GM19463 (cell line): ENCODE data around the gene PSD2.

ENCODE experiments used
- ATAC-seq: cut with Tn5 transposase; IDR thresholded peaks from one replicate; pipeline ENCODE4 v1.9.1; 2021; ENCODE audit warnings: mild to moderate bottlenecking, moderate library complexity; ENCODE audit not compliant: unreplicated experiment

Gene PSD2

DNA sequence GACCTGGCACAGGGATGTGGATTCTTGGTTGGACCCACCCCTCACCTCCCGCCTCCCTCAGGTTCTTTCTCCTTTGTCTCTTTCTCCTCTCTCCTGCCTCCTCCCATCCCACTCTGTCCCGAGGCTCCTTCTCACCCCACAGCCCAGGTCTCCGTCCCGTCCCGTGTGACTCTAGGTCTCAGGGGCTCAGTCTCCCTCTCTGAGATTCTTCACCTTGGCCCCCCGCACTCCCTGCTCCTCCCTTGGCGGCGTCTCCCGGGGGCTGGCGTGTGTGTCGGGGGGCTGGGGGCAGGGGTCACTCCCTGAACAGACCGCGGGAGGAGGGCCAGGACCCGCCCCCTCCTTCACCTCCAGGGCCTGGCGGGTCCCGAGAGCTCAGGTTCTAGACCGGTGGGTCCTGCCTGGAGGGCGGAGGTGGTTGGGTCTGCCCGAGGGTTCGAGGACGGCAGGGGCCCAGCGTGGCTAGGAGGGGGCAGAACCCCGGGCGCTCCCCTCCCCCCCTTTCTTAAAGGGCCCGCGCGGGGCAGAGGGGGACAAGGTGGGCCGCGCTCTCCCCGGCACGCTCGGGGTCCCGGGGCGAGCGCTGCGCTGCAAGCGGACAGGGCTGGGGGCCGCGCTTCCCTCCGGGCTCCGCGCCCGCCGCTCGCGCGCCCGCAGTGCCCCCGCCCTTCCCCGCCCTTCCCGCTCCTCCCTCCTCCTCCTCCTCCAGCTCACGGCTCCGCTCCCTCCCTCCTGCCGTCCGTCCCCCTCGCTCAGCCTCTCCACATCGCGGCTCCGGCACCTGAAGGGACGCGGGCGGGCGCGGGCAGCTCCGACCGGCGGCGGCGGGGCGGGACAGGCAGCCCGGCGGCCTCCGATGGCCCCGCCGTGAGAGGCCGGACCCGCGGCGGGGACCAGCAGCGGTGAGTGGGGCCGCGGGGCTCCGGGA, at the start of gene PSD2:
Gene PSD2, plus strand, starts transcription at position 735 of the 928 bp plus-strand sequence. CDS start 13,633 bp downstream, outside the sequence.
- ATAC-seq: no peak

DNA sequence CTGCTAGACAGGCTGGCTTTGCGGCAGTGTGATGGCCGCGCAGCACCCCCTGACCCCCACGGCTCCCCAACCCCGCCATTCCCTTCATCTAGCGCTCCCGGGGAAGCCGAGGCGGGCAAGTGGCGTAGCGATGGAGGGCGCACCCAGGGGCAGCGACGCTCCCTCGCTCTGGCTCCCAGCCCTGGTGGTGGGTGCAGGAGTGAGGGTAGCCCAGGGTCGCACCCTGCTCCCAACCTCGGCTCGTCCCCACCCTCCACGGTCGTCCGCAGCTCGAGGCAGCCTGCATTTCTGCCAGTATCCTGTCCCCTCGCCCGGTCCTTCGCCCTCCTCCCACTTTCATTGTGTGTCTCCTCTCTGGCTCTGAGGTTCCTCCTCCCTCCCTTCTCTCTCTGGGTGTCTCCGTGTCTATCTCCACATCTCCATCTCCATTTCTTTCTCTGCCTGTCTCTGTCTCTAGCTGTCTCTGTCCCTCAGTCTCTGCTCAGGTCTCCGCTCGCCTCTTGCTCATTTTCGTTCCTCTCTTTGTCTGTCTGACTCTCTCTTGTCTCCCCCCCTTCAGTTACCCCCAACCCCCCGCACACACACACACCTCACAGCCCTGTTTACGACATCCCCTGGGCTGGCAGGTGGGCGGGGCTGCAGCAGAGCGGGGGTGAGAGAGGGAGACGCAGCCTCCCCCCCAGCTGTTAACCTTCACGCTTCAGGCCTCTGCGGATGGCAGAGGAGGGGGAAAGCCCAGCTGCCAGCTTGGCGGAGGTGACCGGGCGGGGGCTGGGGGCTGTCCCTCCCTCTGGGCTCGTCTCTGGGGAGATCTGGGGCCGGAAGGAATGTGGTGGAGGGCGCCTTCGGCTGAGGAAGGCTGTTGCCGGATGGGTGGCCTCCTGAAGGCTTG, 48.7 kb upstream of the PSD2 start:
- ATAC-seq: peak; percentile 47

DNA sequence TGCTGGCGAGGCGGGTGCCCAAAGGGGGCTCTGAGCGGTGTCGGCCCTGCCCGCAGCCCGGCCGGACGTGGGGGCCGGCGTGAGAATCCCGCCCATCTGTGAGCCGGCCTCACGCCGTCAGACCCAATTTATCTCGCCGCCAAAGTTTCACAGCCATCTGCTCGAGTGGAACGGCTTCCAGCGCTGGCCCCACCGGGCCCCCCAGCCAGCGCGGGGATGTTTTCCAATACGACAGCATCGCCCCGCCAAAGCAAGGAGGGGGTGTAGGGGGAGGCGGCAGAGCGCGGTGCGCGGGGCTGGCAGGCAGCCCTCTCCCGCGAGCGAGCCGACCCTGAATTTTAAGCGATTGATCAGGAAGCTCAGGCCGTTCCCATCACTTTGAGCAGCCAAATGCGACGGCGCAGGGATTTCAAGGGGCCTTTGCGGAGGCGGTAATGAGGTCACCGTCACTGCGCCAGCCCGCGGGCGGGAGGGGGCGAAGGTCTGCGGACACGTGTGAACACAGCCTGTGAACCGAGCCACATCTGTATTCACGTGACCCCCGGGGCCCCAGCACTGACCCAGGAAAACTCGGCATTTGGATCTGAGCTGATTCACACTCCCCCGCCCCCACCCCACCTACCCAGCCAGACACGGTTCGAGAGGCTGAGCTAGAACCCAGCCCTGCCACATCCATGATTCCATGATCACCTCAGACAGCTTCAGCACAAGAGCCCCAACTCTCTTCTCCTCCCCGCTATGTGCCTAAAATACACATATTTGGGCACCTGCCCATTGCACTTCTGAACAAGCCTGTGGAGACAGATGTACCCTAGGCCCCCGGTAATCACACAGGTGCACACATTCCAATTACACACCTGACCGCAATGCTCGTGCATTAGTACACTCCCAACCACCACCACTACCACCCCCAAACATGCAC, 47.8 kb upstream of the PSD2 start:
- no peak for ATAC-seq

DNA sequence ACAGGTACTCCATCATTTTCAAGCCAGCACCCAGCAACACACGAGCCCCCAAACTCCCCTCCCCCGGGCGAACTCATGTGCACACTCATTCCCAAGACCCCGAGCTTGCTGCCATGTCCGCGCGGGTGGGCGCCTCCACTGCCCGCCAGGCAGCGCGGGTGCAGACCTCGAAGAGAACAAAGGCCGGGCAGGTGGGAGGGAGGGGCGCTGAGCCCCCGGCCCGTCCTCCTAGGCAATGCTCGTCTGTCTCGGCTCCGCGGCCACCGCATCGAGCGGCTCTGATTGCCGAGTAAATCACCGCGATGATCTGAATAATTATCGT, 47.1 kb upstream of the PSD2 start:
- no peak for ATAC-seq

DNA sequence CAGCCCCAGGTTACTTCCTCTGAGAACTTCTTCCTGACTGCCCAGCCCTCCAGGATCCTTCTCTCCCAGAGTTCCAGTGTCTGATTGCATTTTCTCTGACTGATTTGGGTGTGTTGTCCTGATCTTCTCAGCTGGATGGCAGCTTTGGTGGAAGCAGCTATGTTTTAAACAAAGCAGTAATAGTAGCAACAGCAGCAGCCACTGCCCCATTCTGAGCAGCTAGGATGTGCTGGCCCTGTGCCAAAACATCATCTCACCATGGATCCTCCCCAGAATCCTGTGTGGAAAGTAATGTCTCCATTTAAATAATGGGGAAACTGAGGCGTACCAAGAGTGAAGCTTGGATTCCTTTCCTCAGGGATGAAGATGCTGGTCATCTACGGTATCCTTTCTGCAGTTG, 46.4 kb upstream of the PSD2 start:
- ATAC-seq: no peak

DNA sequence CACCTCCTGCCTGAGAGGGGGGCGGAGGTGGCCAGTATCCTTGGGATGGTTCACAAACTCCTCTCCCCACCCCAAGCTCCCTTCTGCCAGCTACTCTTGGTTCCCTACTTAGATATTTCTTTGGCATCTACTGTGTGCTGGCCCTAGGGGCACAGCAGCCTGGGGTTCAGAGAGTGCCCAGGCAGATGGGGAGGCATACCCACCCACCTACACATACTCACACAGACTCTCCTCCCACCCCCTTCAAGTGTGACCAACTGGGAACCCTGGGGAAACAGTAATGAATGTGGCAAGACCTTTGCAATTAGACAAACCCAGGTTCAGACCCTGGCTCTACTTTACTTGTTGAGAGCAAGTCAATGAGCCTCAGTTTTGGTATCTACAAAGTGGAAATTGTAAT, 44.4 kb upstream of the PSD2 start:
- no peak for ATAC-seq

DNA sequence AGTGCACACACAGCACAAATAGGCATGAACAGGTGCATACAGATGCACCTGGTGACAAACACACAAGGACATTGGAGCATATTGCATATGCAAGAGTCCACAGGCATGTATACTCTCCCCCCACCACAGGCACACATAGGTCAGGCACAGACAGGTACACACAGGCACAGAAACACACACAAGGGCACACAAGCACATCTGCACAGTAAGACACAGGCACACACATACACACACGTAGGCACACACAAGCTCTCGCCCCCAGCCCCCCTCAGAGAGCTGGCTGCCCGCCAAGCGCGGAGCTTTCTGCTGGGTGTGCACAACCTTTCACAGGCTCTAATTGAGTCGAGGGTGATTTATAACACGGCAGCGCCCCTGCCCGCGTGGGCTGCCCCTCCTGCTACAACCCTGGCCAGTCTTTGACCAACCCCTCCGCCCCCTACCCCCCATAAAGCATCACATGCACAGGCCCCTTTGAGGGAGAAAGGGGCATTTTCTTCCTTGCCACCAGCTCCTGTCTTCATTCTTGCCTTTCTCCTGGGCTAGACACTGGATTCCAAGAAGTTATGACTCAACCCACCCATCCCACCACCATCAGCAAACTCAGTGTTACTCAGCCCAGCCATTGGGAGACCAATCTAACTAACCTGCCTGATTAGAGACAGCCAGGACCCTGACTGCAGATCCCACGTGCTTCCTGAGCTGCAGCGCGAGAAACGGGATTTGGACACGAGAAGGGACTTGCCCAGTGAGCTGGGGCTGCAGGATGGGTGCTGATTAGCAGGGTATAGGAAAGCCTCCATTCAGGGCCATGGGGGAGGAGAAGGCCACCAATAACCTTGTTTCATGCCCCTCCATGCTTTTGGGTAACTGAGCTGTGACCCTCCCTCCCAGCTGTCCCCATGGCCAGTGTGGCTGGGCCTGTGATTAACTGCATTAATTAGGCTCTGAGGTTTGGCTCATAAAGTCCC, 42.8 kb upstream of the PSD2 start:
- ATAC-seq: no peak

DNA sequence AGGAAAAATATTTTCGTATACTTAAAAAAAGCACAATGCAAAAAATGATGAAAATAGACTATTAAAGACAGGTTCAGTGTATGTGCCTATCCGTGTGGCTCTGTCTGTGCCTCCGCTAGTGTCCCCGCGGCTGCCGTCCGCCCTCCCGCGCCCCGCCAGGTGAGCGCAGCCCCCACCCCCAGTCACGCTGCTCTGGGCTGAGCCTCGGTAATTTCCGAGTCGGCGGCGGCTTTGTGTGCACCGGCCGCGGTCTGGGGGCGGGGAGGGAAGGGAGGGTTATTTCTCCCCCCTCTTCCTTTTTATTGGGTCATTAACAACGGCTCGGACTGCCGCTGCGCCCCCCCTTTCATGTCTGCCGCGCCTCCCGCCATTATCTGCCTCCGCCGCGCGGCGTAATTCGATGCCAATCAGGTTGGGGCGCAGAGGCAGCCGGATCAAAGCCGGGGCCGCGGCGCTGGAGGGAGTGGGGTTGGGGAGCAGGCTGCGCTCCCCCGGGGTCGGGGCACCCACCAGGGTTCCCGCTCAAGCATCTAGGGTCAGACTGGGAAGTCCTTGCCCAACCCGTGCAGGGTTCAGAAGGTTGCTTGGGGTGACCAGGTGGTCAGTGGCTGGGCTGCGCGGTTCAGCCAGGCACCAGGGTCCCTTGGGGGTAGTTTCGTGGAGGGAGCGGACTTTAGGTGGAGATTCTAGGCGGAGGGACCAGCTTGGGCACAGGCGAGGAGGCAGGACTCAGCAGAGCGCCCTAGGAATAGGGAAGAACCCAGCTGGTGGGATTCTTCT, 39.5 kb upstream of the PSD2 start:
- ATAC-seq: no peak

DNA sequence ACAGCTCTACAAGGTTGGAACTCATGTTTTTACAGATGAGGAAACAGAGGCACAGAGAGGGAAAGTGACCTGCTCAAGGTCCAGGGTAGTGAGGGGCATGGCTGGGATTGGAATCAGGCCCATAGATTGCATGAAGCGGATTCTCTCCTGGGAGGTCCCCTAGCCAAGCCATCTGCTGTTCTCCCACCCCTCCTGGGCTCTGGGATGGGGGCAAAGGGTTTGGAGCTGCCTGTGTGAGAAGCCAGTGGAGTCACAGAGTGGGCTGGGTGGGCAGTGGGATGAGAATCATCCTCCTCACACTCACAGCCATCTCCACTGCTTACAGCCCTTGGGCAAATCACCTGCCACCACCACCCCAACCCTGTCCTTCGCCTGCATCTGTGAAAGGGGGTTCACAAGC, 38.6 kb upstream of the PSD2 start:
- ATAC-seq: no peak

DNA sequence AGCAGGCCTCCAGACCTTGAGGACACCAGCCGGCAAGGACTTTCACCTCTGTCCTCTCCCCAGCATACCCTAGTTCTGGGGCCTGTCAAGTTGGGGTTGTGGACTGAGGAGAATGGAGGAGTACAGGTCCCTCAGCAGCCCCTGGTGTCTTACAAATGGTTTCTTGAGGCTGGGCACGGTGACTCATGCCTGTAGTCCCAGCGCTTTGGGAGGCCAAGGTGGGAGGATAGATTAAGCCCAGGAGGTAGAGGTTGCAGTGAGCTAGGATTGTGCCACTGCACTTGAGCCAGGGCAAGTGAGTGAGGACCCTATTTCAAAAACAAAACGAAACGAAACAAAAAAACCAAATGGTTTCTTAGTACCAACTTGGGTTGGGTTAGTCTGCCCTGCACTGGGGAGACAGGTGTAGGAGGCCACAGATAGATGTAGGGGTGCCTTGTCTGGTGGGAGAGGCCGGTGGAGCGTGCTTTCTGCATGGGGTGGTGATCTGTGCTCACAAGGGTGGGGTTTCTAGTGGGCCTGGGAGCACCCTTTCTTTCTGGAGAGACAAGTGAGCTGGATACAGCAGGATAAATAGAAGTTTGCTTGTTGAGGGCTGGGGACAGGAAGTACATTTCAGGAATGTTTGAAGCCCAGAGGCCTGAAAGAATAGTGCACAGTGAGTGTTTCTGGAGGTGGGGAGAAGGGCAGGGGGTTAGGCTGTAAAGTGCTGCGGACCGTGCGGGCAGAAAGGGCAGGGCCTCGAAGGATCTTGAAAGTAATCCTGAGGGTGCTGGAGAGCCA, 37.7 kb upstream of the PSD2 start:
- ATAC-seq: no peak

DNA sequence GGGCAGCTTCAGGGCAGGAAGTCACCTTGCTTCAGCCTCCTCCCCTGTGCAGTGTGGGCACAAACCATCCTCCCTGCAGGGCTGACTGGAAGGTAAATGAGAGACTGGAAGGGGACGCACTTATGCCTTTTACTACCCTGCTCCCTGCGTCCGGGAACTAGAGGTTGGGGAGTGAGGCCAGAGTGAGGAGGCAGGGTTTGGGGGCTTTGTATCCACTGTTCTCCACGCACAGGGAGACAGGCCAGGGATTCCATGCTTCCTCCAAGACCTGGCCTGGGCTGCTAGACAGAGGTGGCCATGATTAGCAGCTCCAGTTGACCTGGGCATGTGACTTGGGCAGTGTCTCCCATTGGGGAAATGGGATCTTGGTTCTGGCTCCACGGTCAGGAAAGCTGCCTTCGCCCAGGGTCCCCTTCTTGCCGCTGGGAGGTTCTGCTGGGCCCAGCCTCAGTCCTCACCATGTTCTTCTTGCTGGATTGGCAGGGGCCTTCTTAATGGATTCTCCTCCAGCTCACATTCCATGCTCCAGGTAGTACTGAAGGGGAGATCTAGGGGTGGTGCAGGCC, 37.0 kb upstream of the PSD2 start:
- ATAC-seq: no peak

DNA sequence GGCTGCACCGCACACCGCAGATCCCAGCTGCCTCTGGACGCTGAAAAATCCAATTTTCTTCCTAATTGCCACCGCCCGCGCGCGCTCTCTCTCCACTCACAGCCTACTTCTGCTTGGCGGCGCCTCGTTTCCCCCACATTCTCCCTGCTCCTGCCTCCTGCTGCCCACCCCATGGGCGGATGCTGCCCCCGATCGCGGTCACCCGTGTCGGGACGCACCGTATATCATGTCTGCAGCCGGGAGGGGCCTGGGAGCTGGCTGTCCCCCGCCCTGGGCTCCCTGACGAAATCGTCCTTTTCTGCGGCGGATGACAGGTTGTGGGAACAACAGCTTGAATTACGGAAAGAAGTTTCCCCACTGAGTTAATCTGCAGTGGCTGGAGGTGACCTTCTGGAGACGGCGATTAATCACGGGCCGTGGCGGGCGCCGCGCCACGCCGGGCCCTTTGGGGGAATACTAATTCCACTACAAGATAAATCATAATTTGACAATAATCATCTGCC, 36.3 kb upstream of the PSD2 start:
- ATAC-seq: no peak

DNA sequence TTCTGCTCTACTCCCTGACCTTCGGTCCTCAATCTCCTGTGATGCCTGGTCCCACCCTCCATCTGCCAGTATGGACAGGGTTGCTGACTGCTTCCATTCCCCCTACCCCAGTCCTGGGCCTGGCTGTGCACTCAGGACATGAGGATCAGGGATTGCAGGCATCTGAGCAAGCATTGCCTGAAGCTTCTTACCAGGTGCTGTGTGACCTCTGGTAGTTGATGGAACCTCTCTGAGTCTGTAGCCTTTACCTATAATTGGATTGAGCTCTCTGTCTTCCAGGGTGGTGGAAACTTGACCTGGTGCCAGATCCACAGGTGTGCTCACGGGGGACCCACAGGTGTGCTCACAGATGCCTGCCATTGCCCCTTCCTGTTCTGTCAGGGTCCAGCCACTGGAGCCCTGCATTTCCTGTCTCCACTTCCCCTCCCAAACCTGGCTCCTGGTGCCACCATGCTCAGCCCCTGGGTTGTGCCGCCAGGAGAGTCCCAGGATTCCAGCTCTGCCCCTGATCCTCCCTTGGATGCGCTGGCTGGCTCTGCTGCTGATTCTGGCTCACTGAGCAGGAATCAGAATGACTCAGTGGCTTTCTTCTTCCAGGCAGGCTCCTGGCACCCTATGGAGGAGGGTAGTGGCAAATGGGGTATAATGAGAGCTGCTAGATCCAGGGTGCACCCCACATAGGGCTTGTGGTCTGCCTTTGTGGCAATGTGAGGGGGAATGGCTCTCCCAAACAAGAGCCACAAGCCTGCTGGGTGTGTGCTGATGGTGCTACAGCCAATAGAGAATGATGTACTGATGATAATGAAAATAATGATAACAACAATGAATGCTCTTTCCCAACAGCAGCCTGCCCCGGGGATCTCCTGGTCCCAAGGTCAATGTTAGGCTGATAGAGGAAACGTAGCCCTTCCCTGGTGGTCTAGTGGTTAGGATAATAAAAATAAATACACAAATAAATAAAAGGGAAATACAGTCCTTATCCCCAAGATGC, 35.2 kb upstream of the PSD2 start:
- no peak for ATAC-seq

DNA sequence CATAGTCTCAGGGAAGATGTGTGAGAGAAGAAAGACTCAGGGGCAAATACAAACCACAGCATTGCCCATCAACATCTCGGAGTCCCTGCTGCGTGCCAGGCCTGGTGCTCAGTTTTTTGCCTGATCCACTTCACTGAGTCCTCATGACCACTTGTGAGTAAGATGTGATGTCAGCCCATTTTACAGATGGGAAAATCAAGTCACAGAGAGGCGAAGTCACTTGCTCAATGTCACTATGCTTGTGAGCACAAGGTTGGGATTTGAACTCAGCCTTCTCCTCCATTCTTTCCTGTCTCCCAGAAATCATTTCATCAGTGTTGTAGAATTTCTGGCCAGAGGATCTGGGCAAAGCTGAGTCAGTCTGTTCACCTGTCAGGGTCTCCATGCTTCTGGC, 34.6 kb upstream of the PSD2 start:
- ATAC-seq: no peak

DNA sequence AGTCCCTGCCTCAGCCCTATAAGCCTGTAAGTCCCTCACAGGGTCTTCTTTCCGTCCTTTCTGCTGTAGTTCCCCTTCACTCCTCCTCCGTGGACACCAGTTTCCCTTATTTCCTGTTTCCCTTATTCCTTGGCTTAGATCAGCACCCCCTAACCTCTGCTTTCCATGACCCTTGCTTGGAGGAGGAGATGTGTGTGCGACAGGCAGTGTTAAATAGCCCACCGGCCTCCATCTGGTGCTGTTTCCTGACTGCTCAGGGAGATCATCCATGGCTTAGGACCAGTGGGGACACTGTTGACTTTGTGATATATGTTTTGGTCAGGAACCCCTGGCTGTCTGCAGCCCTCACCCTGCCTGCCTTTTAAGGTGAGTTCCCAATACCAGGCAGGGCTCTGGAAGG, 34.1 kb upstream of the PSD2 start:
- ATAC-seq: no peak

DNA sequence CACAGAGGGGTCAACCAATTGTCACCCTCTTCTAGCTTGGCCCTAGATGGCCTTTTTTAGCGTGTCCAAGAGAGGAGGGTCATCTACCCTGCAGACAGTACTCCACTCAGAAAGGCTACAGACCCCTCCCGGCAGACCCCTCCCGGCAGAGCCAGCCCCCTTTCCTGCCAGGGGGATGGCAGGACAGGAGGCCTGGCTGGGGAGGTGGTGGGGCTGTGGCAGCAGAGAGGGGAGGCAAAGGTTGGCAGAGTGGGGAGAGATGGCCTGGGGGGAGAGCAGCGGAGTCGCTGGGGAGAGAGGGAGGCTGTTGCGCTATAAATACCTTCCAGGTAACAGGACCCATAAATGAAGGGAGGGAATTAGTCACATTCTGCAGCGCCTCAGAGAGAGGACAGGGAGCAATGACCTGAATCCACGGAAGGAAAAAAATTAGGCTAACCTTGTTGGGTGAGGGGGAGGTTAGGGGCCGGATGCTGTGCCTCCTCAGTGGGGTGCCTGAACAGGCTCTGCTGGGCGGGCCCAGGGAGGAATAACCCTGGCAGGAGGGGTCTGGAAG, 32.9 kb upstream of the PSD2 start:
- no peak for ATAC-seq
